ENCODE results near the gene XXYLT1. TPM values are rescaled to one million over a fixed set of nuclear protein-coding genes. Genes with fewer than 3 reads are reported as not detected.
A peak's percentile ranks its signal among the peaks of the same experiment; 100 is the strongest.

XXYLT1 gene
- total RNA-seq, 1 donor from 2014 or later, result 7.6 TPM

- DNase-seq (no peak), ATAC-seq (ENCODE audit: low read depth) (no peak)
- TF ChIP-seq CTCF (IDR thresholded peaks at IDR 0.05), result no peak
- no peaks in the 10 kb centered on the region for H3K27me3 Mint-ChIP-seq
- ChIA-PET CTCF (no interaction called here), POLR2A (interaction anchor here (0.8 to 1.5 kb wide), 2 partner anchors 10 to 23 kb away, joined by 3 to 4 read pairs; no protein-coding TSS in a partner anchor)
- H3K4me1 Mint-ChIP-seq, result peaks cover 90% of the 10 kb centered on the region
- no peaks in the 10 kb centered on the region for H3K36me3 Mint-ChIP-seq (ENCODE audit: low read depth)
- H3K27ac Mint-ChIP-seq, result no peak overlapping the region
- no peak overlapping the region for H3K4me3 Mint-ChIP-seq
- intact Hi-C loops (cut with micrococcal nuclease), result loop anchor here (10.0 kb wide), 1 partner anchor 1047 kb away; no protein-coding TSS in a partner anchor
- no peaks in the 10 kb centered on the region for H3K9me3 Mint-ChIP-seq
These were observed 119.6 kb downstream of the XXYLT1 start for GRCh38 chr3:195151402-195151801.

GRCh38 chr3:195150181-195151118 is 120.5 kb downstream of the XXYLT1 start:
- POLR2A ChIA-PET, result interaction anchor here (0.6 to 1.6 kb wide), 12 partner anchors 9 to 734 kb away, joined by 3 to 11 read pairs (median 4); partner anchors contain the start of genes FAM43A and LSG1
- DNase-seq, result no peak

GRCh38 chr3:195149292-195150030 is 121.5 kb downstream of the XXYLT1 start:
- intact Hi-C loops (cut with micrococcal nuclease), result loop anchor here (2.0 to 10.0 kb wide), 2 partner anchors 413 to 1045 kb away; no protein-coding TSS in a partner anchor
- Mint-ChIP-seq H3K4me3 (peak overlapping the region; percentile 85), H3K27me3 (no peaks in the 10 kb centered on the region), H3K36me3 (ENCODE audit: low read depth) (no peaks in the 10 kb centered on the region), H3K4me1 (peaks cover 89% of the 10 kb centered on the region), H3K27ac (peak overlapping the region; percentile 84), H3K9me3 (no peaks in the 10 kb centered on the region)
- no peak for DNase-seq
- no peak for ATAC-seq (ENCODE audit: low read depth)
- TF ChIP-seq CTCF (IDR thresholded peaks at IDR 0.05), result no peak
- CTCF ChIA-PET, result interaction anchor here (0.6 to 1.4 kb wide), 2 partner anchors 43 to 478 kb away, joined by 3 read pairs; partner anchors contain the start of gene LSG1
- POLR2A ChIA-PET, result interaction anchor here (0.6 to 5.3 kb wide), 10 partner anchors 8 to 477 kb away, joined by 3 to 44 read pairs (median 4); partner anchors contain the start of genes FAM43A and LSG1

More at GRCh38 chr3:195150181-195151118, 120.5 kb downstream of the XXYLT1 start:
- Mint-ChIP-seq H3K36me3 (ENCODE audit: low read depth) (no peaks in the 10 kb centered on the region), H3K4me3 (peak overlapping the region; percentile 79), H3K4me1 (peaks cover 90% of the 10 kb centered on the region), H3K27me3 (no peaks in the 10 kb centered on the region), H3K27ac (peak overlapping the region; percentile 80), H3K9me3 (no peaks in the 10 kb centered on the region)
- CTCF ChIA-PET, result no interaction called here
- intact Hi-C loops (cut with micrococcal nuclease), result loop anchor here (10.0 kb wide), 1 partner anchor 1046 kb away; no protein-coding TSS in a partner anchor
- no peak for TF ChIP-seq CTCF (IDR thresholded peaks at IDR 0.05)
- peak; percentile 49 for ATAC-seq (ENCODE audit: low read depth)

- peak; percentile 25 for ATAC-seq (ENCODE audit: low read depth)
- peak overlapping the region; percentile 84 for H3K27ac Mint-ChIP-seq
- no peaks in the 10 kb centered on the region for H3K9me3 Mint-ChIP-seq
- DNase-seq, result no peak
- peaks cover 84% of the 10 kb centered on the region for H3K4me1 Mint-ChIP-seq
- no peak for TF ChIP-seq CTCF (IDR thresholded peaks at IDR 0.05)
- no peaks in the 10 kb centered on the region for H3K36me3 Mint-ChIP-seq (ENCODE audit: low read depth)
- H3K4me3 Mint-ChIP-seq, result peak overlapping the region; percentile 85
- ChIA-PET POLR2A (interaction anchor here (0.6 to 5.3 kb wide), 10 partner anchors 9 to 462 kb away, joined by 3 to 44 read pairs (median 6); partner anchors contain the start of gene FAM43A), CTCF (interaction anchor here (0.6 to 1.4 kb wide), 3 partner anchors 19 to 477 kb away, joined by 3 to 4 read pairs (median 3); partner anchors contain the start of gene LSG1)
- intact Hi-C loops (cut with micrococcal nuclease), result loop anchor here (1.0 to 2.0 kb wide), 3 partner anchors 9 to 412 kb away; no protein-coding TSS in a partner anchor
- H3K27me3 Mint-ChIP-seq, result no peaks in the 10 kb centered on the region
These were observed 122.4 kb downstream of the XXYLT1 start for GRCh38 chr3:195148549-195148948.

Measured in activated B cell treated with CpG ODN at 0.5 μM for 24 hours (primary cell).